Ovary (tissue), 9 donors: Measurements from ENCODE around the gene SLC4A5. TPM values are rescaled to one million over a fixed set of nuclear protein-coding genes. Genes with fewer than 3 reads are reported as not detected.
"Not testable (repeated sequence)": the region's sequence is repeated elsewhere in the genome, so short reads cannot be mapped to it uniquely, and the experiment has no call there.

Experiments used
- DNase-seq, 5 donors: peaks; one replicate each; pipeline ENCODE4 v3.0.0-alpha.2; 2019 to 2020
- H3K27ac ChIP-seq, 2 donors: fragments of 200-600 bp; one replicate each; pipeline versions ENCODE4 v1.5.1 to v1.8.0; 2019 to 2022
- H3K27me3 ChIP-seq: fragments of 200-600 bp; one replicate; pipeline ENCODE4 v1.8.0; 2022
- H3K36me3 ChIP-seq: fragments of 200-600 bp; sonication (generic); one replicate; pipeline ENCODE4 v1.5.1; 2019
- H3K4me1 ChIP-seq: one replicate; pipeline ENCODE4 v1.8.1; 2013; ENCODE audit warnings: mild to moderate bottlenecking, moderate library complexity; ENCODE audit not compliant: insufficient read depth
- H3K4me3 ChIP-seq: fragments of 200-600 bp; sonication (generic); one replicate; pipeline ENCODE4 v1.5.1; 2017
- H3K9me3 ChIP-seq, 2 donors: fragments of 200-600 bp in 1 of 2; sonication (generic) in 1 of 2; one replicate each; pipeline versions ENCODE4 v1.5.1 to v1.8.1; 2013 to 2019; ENCODE audit warnings: mild to moderate bottlenecking in 1 of 2, moderate library complexity in 1 of 2
- CTCF ChIP-seq, 3 donors: fragments of 450-650 bp in 2 of 3; fragments of 200-600 bp in 1 of 3; IDR thresholded peaks; one replicate each; pipeline versions ENCODE4 v1.5.1 to v1.8.0; 2016 to 2022; ENCODE audit warnings: antibody characterized with exemption in 3 of 3, mild to moderate bottlenecking in 1 of 3
- EP300 ChIP-seq: sonication (generic); formaldehyde crosslinking; IDR thresholded peaks from one replicate; pipeline ENCODE4 v1.6.1; 2017; ENCODE audit warnings: antibody characterized with exemption
- POLR2A ChIP-seq: fragments of 450-650 bp; IDR thresholded peaks from one replicate; pipeline ENCODE4 v1.6.1; 2017; ENCODE audit warnings: antibody characterized with exemption, mild to moderate bottlenecking, moderate library complexity
- WGBS, 3 donors: extraction: QIAGEN DNeasy Blood & Tissue Kit in 1 of 3; methylation state at CpG; one replicate each; pipeline versions ENCODE4 v1.1.5 to v1.1.7; 2013 to 2017; 5-methylcytosine and 5-hydroxymethylcytosine counted together
- intact Hi-C, 4 donors: fragments of 100-400 bp; cut with DNase I; formaldehyde crosslinking; loops; one replicate each; pipeline versions ENCODE4 v1.11.0 to v1.15.1; 2022 to 2023
- polyA plus RNA-seq, 2 donors: library from polyadenylated mRNA; stranded (reverse); fragments of 200-250 nt in 1 of 2; fragments of 350-450 nt in 1 of 2; fragmentation: Illumina TruSeq in 1 of 2; extraction: RNeasy Lipid Tissue Mini Kit (QIAGEN cat#74804) in 1 of 2; gene quantifications; one replicate each; pipeline ENCODE4 v1.2.3, GENCODE V29; 2013 to 2014
- total RNA-seq, 7 donors: library from RNA; depleted of rRNA in 2 of 7; stranded (reverse); fragments of >200 nt in 2 of 7; fragmentation: NEBNext Ultra II Directional in 3 of 7; extraction: Animal tissue kit (Norgen Biotek cat#: 25700) in 3 of 7; gene quantifications; one replicate each; pipeline versions ENCODE4 v1.1.0 to v1.2.4, GENCODE V29; 2016 to 2023
- donor health status: DM: no; HTN: no; CAD: no; lungs with moderate emphysema.
- donor health status: DM: no; HTN: no; CAD: no.
- donor health status: Bipolar disorder and iron deficiency.
- donor health status: DM: yes; HTN: yes; CAD: no.
- donor health status: DM: no; HTN: no; CAD: no.
- donor health status: DM: yes; HTN: yes; CAD: no.

SLC4A5 gene
- total and polyA plus RNA-seq, 9 donors: 1.1 to 6.3 (median 2.4) TPM

- Histone ChIP-seq H3K4me3 (no peak overlapping the region), H3K27ac (no peak overlapping the region), H3K36me3 (no peaks in the 10 kb centered on the region), H3K9me3 (no peaks in the 10 kb centered on the region), H3K27me3 (no peaks in the 10 kb centered on the region), H3K4me1 (peaks cover 1% of the 10 kb centered on the region)
- no peak for TF ChIP-seq POLR2A
- no peak for TF ChIP-seq CTCF (IDR thresholded peaks at IDR 0.05)
- no peak for TF ChIP-seq EP300
- WGBS, 3 donors: 90 to 94% (median 91%) methylated on average over 6 of the region's 6 CpGs
- no peak for DNase-seq
- intact Hi-C loops: no loop called here
Measured at GRCh38 chr2:74221604-74222299, 121.5 kb downstream of the SLC4A5 start.

GRCh38 chr2:74221091-74221490, 122.1 kb downstream of the SLC4A5 start:
- H3K9me3 ChIP-seq: no peaks in the 10 kb centered on the region
- no peak overlapping the region for H3K4me3 ChIP-seq
- no peaks in the 10 kb centered on the region for H3K27me3 ChIP-seq
- H3K4me1 ChIP-seq: no peaks in the 10 kb centered on the region
- no peak for TF ChIP-seq EP300
- no peak for TF ChIP-seq CTCF (IDR thresholded peaks at IDR 0.05)
- TF ChIP-seq POLR2A: no peak
- WGBS, 3 donors: 93 to 95% (median 94%) methylated on average over 6 of the region's 6 CpGs
- H3K36me3 ChIP-seq: no peaks in the 10 kb centered on the region
- H3K27ac ChIP-seq: no peak overlapping the region
- no peak for DNase-seq
- intact Hi-C loops: no loop called here

GRCh38 chr2:74219846-74220486, 123.2 kb downstream of the SLC4A5 start:
- no peak overlapping the region for H3K4me3 ChIP-seq
- no peaks in the 10 kb centered on the region for H3K27me3 ChIP-seq
- no peaks in the 10 kb centered on the region for H3K9me3 ChIP-seq
- WGBS, 3 donors: 90 to 93% (median 92%) methylated on average over 5 of the region's 5 CpGs
- no peaks in the 10 kb centered on the region for H3K36me3 ChIP-seq
- H3K4me1 ChIP-seq: no peaks in the 10 kb centered on the region
- intact Hi-C loops: no loop called here
- TF ChIP-seq EP300 (no peak), CTCF (IDR thresholded peaks at IDR 0.05) (no peak), POLR2A (no peak)
- DNase-seq: no peak
- H3K27ac ChIP-seq: no peak overlapping the region

GRCh38 chr2:74216642-74217041, 126.6 kb downstream of the SLC4A5 start:
- 49 to 59% (median 49%) methylated on average over 2 of the region's 2 CpGs for WGBS, 3 donors
- Histone ChIP-seq H3K9me3 (no peaks in the 10 kb centered on the region), H3K4me3 (no peak overlapping the region), H3K27me3 (no peaks in the 10 kb centered on the region), H3K4me1 (no peaks in the 10 kb centered on the region), H3K27ac (no peak overlapping the region), H3K36me3 (no peaks in the 10 kb centered on the region)
- intact Hi-C loops: no loop called here
- DNase-seq: no peak
- TF ChIP-seq POLR2A (no peak), CTCF (IDR thresholded peaks at IDR 0.05) (no peak), EP300 (no peak)

- intact Hi-C loops, H3K4me3 ChIP-seq, H3K9me3 ChIP-seq, H3K27me3 ChIP-seq, H3K36me3 ChIP-seq, DNase-seq, H3K4me1 ChIP-seq, H3K27ac ChIP-seq: not testable (repeated sequence)
- 70 to 89% (median 81%) methylated on average over 6 of the region's 6 CpGs for WGBS, 3 donors
Measured at GRCh38 chr2:74215771-74216170, 127.4 kb downstream of the SLC4A5 start.
